ENCODE measurements around the gene RAPGEF1.

- TF ChIP-seq CTCF (IDR thresholded peaks at IDR 0.05) (no peak), POLR2A (IDR thresholded peaks at IDR 0.05) (no peak)
These were observed 49.4 kb downstream of the RAPGEF1 start for GRCh38 chr9:131690462-131690861.
